ENCODE results near the gene OR4S2.

OR4S2 gene

GRCh38 chr11:55648027-55648426 is at the start of gene OR4S2:
Gene OR4S2, plus strand, starts transcription at chr11:55648327. Its CDS starts 2,577 bp downstream, at chr11:55650904.
- DNase-seq (ENCODE audit: low read depth): no peak

DNA sequence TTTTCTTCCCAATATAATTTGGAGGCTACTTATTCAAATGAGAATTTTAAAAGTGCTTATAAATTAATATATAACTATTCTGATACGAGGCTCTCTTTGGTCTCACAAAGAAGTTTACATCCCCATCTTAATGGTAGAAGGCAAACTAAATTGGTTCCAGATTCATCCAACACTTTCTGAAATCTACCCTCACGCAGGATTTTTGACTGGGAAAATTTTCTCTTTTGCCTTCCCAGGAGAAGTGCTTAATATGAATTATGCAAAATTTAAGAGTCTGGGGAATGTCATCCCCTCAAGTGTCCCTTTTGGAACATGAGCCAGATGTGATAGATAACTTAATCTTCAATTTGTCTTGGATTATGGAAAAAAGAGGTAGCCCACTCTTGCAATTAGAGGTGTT is 40.6 kb upstream of the OR4S2 start, which contains the start of gene OR4C11:
OR4C11 (minus strand) TSS at position 101 of the 400 bp plus-strand sequence. CDS start 3,272 bp downstream, outside the sequence.
- DNase-seq (ENCODE audit: low read depth): no peak

- no peak for DNase-seq (ENCODE audit: low read depth)
These were observed 23.6 kb upstream of the OR4S2 start for GRCh38 chr11:55624531-55624930.

- no peak for DNase-seq (ENCODE audit: low read depth)
These were observed 13.3 kb upstream of the OR4S2 start, which contains the start of gene OR4P4 for GRCh38 chr11:55634813-55635212. Gene OR4P4, plus strand, starts transcription at chr11:55635113.

DNA sequence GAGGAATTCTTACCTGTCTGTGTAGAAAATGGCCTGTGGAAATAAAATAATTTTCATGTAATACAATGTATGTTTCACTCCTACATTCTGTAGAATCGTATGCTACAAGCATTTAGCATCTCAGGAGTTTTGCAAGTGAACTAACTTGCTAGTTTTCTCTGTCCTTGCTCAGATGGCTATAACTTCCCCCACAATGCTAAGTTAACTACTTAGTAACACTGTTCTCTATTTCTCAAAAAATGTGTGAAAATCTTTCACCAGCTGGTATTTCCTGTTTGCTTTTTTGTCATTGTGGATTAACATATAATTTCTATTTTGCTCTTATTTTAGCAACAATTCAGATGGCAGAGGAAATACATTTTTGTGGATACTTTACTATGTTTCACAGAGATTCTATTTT is 4.4 kb downstream of the OR4S2 start:
- DNase-seq (ENCODE audit: low read depth): no peak

DNA sequence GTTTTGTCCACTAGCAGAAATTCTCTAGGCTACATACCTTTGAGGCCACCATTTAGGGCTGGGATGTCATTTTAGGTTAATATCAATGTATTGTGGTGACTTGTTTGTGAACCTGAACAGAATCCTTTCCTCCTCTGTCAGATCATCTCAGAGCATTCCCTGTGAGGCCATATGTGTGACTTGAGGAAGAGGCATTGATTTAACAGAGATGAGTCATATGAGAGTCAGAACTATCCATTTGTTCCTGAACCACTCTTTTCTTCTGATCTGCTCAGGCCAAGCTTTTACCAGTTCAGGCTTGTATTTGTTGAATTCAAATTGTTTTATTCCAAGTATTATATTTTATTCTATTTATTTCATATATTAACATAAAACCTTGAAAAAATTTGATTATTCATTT is 7.0 kb downstream of the OR4S2 start:
- no peak for DNase-seq (ENCODE audit: low read depth)

DNA sequence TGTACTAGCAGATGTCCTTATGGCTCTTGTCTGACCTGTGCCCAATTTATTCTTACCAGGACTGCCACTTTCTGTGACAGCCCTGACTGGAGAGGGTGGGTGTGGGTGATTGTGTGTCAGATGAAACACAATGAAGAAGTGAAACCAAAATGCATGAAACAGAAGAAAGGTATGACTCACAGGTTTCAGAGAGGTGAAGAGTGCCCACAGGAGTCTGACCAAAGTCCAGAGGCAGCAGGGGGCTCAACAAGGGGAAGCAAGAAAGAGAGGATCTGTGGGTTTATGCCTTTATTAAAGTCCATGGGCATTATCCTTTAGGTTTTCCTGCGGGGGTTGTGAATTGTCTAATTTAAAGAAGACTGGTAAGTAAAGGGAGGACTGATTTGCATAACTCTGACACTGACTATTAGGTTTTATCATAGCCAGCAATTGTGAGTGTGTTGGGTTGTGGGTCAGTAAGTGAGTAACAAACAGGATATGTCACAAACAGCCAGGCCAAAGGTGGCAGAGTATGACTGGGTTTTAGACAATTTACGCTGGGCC is 10.0 kb downstream of the OR4S2 start:
- no peak for DNase-seq (ENCODE audit: low read depth)

DNA sequence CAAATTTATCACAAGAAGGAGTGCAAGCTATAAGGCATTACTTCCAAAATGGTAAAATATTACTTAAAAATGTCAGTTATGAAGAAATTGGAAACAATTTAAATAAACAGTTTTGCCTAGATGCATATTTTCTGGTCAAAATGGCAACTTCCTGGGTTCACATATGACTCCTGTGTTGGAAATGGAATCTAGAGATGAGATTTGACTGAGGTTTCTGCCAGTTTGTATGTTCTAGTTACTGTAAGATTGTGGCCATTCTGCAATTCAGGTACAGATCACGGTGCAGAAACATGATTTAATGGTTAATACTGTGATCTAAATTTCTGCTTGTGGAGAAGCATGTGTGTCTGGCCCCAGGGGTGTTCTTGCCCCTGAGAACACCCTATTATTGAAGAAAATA is 10.5 kb downstream of the OR4S2 start:
- no peak for DNase-seq (ENCODE audit: low read depth)

- DNase-seq (ENCODE audit: low read depth): no peak
These were observed 13.8 kb downstream of the OR4S2 start, which contains the start of gene OR4C6 for GRCh38 chr11:55661901-55662300. Gene OR4C6, plus strand, starts transcription at chr11:55662201. Its CDS starts 2,966 bp downstream, at chr11:55665167.

DNA sequence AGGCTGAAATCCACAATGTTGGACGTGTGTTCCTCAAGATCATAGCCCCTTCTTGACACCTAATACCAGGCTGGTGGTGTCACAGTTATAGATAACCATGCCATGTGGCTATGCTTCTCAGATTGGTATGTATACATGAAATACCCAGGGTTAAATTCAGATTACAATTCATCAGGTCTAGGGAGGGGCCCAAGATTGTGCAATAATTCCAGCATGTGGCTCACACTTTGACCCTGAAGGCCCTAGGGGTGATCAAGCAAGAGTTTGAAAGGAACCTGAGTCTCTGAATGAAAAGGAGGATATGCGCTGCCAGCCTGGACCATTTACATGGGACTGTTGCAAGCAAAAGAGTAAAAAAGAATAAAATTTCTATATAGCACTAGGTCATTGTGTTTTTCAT is 21.2 kb downstream of the OR4S2 start:
- no peak for DNase-seq (ENCODE audit: low read depth)

- DNase-seq (ENCODE audit: low read depth): no peak
These were observed 25.7 kb downstream of the OR4S2 start for GRCh38 chr11:55673860-55674259.

GRCh38 chr11:55697817-55698216 is 49.7 kb downstream of the OR4S2 start:
- no peak for DNase-seq (ENCODE audit: low read depth)

DNA sequence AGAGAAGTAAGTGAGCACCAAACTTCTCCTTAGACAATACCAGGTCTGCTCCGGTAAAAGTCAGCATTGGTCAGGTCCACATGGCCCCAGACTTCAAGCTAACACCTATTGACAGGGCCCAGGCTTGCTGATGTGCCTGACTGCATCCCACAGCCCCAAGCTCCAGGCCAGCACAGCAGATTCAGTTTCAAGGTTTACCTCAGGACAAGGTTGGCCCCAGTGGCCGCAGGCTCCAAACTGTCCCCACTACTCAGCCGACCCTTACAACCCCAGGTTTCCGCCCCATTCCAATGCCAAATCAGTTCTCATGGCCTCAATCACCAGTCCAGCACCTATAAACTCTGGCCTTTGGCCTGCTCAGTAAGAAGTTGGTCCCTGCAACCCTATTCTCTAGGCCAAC is 53.3 kb downstream of the OR4S2 start:
- DNase-seq (ENCODE audit: low read depth): no peak

All from iris pigment epithelial cell (primary cell).